Measurements from ENCODE around the gene NXNL1. TPM values are rescaled to one million over a fixed set of nuclear protein-coding genes. Genes with fewer than 3 reads are reported as not detected.

NXNL1 gene
- total and polyA plus RNA-seq, 9 of the 15 experiments (the other 6 are each of a cell fraction or from before 2014, with no cell fraction given), result not detected

DNA sequence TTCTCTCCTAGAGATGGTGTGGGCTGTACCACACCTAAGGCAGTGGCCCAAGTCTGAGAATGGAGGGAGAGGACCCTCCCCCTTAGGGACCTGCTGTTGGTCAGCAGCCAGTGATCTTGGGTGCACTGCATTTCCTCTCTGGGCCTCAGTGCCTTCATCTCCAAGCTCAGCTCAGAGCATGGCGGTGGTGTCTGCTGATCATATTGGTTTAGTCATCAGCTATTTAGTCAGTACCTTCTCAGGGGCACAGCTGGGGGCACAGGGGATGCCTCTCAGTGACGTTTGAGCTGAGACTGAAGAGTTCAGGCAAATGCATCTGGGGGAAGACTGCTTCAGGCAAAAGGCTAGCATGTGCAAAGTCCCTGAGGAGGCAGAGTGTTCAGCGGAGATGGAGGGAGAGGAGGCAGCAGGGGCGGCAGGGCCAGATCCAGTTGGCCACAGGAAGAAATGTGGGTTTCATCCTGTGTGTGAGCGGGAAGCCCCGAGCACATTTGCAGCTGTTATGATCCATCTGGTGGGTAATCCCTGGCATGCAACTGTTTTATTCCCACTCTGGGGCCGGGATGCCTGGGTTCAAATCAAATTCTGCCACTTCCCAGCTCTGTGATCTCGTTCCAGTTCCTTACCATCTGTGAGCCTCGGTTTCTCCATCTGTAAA is 35.0 kb upstream of the NXNL1 start (continued):
- TF ChIP-seq, protein P1, sequence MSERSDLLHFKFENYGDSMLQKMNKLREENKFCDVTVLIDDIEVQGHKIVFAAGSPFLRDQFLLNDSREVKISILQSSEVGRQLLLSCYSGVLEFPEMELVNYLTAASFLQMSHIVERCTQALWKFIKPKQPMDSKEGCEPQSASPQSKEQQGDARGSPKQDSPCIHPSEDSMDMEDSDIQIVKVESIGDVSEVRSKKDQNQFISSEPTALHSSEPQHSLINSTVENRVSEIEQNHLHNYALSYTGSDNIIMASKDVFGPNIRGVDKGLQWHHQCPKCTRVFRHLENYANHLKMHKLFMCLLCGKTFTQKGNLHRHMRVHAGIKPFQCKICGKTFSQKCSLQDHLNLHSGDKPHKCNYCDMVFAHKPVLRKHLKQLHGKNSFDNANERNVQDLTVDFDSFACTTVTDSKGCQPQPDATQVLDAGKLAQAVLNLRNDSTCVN (CRISPR knock-in tag; IDR thresholded peaks at IDR 0.05), result no peak
- TF ChIP-seq ZNF764 (CRISPR knock-in tag; IDR thresholded peaks at IDR 0.05; ENCODE audit: low read depth) (no peak), ETV5 (CRISPR knock-in tag; IDR thresholded peaks at IDR 0.05; ENCODE audit: low read depth) (no peak)

DNA sequence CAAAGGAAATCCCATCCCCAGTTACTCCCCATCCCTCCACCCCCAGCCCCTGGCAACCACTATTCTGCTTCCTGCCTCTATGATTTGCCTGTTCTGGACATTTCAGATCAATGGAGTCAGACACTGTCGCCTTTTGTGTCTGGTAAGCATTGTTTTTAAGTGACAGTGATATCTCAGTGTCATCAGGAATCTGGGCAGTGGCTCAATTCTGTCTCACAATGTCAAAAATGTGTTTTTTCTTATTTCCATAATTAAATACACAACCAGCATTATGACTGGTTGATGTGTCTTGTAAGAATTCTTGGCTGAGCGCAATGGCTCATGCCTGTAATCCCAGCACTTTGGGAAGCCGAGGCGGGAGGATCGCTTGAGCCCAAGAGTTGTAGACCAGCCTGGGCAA is 30.6 kb upstream of the NXNL1 start:
- no TSS peak for BruUV-seq (replicated peaks)
- Histone ChIP-seq H3K4me3 (no peak overlapping the region), H3K79me2 (ENCODE audit: control insufficient read depth, insufficient read depth, low read length) (no peaks in the 10 kb centered on the region), H3K9me3 (replicated peaks; ENCODE audit: control insufficient read depth, insufficient read depth, low read depth, low read length) (no peaks in the 10 kb centered on the region), H3K9ac (ENCODE audit: insufficient read depth in 1 of 2, low read depth in 2 of 2, low read length in 2 of 2) (no peak overlapping the region), H2AFZ (ENCODE audit: low read depth, low read length) (no peak overlapping the region), H3K9me1 (ENCODE audit: control insufficient read depth, insufficient read depth, low read length) (no peaks in the 10 kb centered on the region), H4K20me1 (replicated peaks; ENCODE audit: control insufficient read depth, insufficient read depth, low read length) (no peaks in the 10 kb centered on the region; the same call in 1 of the 2 replicates), H3K27ac (ENCODE audit: extremely low read depth, low read depth, low read length) (no peak overlapping the region), H3K27me3 (ENCODE audit: control insufficient read depth in 2 of 2, insufficient read depth in 2 of 2, low read length in 2 of 2) (no peaks in the 10 kb centered on the region), H3K36me3 (ENCODE audit: control insufficient read depth, insufficient read depth, low read length) (no peaks in the 10 kb centered on the region), H3K4me2 (ENCODE audit: insufficient read depth, low read length) (no peak overlapping the region), H3K4me1 (replicated peaks in 1 of 2; ENCODE audit: control insufficient read depth in 2 of 2, insufficient read depth in 2 of 2, low read length in 2 of 2) (peaks cover 8 to 32% of the 10 kb centered on the region in 2 experiments)
- intact Hi-C loops (cut with micrococcal nuclease) (no loop called here), in situ Hi-C loops (cut with MboI) (no loop called here)
- TF ChIP-seq, protein P2, sequence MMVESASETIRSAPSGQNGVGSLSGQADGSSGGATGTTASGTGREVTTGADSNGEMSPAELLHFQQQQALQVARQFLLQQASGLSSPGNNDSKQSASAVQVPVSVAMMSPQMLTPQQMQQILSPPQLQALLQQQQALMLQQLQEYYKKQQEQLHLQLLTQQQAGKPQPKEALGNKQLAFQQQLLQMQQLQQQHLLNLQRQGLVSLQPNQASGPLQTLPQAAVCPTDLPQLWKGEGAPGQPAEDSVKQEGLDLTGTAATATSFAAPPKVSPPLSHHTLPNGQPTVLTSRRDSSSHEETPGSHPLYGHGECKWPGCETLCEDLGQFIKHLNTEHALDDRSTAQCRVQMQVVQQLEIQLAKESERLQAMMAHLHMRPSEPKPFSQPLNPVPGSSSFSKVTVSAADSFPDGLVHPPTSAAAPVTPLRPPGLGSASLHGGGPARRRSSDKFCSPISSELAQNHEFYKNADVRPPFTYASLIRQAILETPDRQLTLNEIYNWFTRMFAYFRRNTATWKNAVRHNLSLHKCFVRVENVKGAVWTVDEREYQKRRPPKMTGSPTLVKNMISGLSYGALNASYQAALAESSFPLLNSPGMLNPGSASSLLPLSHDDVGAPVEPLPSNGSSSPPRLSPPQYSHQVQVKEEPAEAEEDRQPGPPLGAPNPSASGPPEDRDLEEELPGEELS (CRISPR knock-in tag; IDR thresholded peaks at IDR 0.05; ENCODE audit: borderline replicate concordance), result no peak
- TF ChIP-seq XRCC5 (IDR thresholded peaks at IDR 0.05; ENCODE audit: low read depth, low read length), result no peak
- no peak for TF ChIP-seq HNRNPL (IDR thresholded peaks at IDR 0.05; ENCODE audit: low read depth, low read length)
- no peak for TF ChIP-seq ZBED1 (IDR thresholded peaks at IDR 0.05)
- no peak for TF ChIP-seq ZBTB8A (IDR thresholded peaks at IDR 0.05; ENCODE audit: partially characterized antibody)
- TF ChIP-seq CHCHD3 (CRISPR knock-in tag; IDR thresholded peaks at IDR 0.05), result no peak
- no peak for TF ChIP-seq FOXP1 (CRISPR knock-in tag; IDR thresholded peaks at IDR 0.05)
- TF ChIP-seq, protein P3, sequence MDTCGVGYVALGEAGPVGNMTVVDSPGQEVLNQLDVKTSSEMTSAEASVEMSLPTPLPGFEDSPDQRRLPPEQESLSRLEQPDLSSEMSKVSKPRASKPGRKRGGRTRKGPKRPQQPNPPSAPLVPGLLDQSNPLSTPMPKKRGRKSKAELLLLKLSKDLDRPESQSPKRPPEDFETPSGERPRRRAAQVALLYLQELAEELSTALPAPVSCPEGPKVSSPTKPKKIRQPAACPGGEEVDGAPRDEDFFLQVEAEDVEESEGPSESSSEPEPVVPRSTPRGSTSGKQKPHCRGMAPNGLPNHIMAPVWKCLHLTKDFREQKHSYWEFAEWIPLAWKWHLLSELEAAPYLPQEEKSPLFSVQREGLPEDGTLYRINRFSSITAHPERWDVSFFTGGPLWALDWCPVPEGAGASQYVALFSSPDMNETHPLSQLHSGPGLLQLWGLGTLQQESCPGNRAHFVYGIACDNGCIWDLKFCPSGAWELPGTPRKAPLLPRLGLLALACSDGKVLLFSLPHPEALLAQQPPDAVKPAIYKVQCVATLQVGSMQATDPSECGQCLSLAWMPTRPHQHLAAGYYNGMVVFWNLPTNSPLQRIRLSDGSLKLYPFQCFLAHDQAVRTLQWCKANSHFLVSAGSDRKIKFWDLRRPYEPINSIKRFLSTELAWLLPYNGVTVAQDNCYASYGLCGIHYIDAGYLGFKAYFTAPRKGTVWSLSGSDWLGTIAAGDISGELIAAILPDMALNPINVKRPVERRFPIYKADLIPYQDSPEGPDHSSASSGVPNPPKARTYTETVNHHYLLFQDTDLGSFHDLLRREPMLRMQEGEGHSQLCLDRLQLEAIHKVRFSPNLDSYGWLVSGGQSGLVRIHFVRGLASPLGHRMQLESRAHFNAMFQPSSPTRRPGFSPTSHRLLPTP (IDR thresholded peaks at IDR 0.05; ENCODE audit: borderline replicate concordance, extremely low read depth, insufficient read length), result no peak
- no peak for TF ChIP-seq ZNF133 (CRISPR knock-in tag; IDR thresholded peaks at IDR 0.05)
- TF ChIP-seq NFXL1 (CRISPR knock-in tag; IDR thresholded peaks at IDR 0.05), result no peak
- CTCF ChIA-PET (ENCODE audit: low intra/inter-chr PET ratio), result no interaction called here
- no peak for DNase-seq (ENCODE audit: extremely low read depth in 1 of 4, low spot score in 3 of 4)
- ATAC-seq, result no peak
- FAIRE-seq, result no peak
- WGBS (ENCODE audit: insufficient coverage, low coverage, missing lambda C conversion rate), result 59% methylated on average over 5 of the region's 5 CpGs
- POLR2A ChIA-PET, result no interaction called here
